ENCODE results near the gene DDX59.
A peak's percentile ranks its signal among the peaks of the same experiment; 100 is the strongest.

Gene DDX59

DNA sequence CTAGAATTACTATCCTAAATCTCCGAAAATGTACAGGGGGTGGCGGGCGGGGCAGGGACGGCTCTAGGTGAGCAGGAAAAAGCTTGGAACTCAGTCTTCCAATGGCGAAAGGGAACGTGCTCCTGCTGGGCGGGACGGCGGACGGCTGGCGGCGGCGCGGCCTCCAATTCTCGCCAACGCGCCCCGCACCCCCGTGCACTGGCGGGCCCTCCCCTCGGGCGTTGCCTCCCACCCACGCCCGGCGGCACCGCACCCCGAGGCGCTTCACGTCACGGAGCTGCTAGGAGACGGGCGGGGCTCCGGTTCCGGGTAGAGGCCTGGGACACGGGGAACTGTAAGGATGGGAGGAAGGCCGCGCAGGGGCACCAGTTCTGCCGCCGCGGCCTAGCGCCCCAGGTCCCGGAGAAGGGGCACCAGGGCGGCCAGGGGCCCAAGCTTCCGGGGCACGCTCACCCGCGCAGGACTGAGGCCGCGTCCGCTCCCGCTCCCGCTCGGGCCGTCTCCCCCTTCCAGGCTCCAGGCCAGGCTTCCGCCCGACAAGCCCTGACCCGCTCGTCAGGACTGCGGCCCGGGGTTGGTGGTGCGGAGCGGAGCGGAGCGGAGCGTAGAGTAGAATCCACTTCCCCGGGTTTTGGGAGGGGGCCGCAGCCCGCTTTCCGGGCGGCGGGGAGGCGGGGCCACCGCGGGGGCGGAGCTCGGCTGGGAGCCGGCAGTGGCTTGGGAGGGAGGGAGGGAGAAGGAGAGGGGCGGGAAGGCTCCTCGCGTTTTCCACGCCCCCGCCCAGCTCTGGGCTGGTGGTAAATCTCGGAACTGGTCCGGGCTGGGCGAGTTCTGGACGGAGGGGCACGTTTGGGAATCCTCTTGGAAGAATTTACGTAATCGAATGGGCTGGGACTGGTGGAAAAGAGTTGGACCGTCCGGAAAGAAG is at the start of gene DDX59:
Gene DDX59, minus strand, starts transcription at position 594 of the 928 bp plus-strand sequence. CDS start 3,167 bp downstream, outside the sequence.
- ChIA-PET CTCF (interaction anchor here (0.6 to 1.6 kb wide), 4 partner anchors 48 to 522 kb away, joined by 3 to 12 read pairs (median 8); partner anchors contain the start of gene KIF14), POLR2A (interaction anchor here (0.6 to 2.9 kb wide), 29 partner anchors 9 to 592 kb away, joined by 3 to 35 read pairs (median 4); partner anchors contain the start of genes CAMSAP2 and KIF14)
- H3K4me1 ChIP-seq (ENCODE audit: control insufficient read depth, insufficient read depth, low read length): peaks cover 3% of the 10 kb centered on the region; the same call in 1 of the 2 replicates
- TF ChIP-seq ZNF16 (tag by site-specific recombination; IDR thresholded peaks at IDR 0.05; ENCODE audit: low read depth): no peak
- no peak for TF ChIP-seq HOXA7 (CRISPR knock-in tag; IDR thresholded peaks at IDR 0.05; ENCODE audit: borderline replicate concordance)
- no peak for TF ChIP-seq SALL2 (tag by site-specific recombination; IDR thresholded peaks at IDR 0.05; ENCODE audit: borderline replicate concordance)
- no peak for TF ChIP-seq ZNF677 (tag by site-specific recombination; IDR thresholded peaks at IDR 0.05)
- TF ChIP-seq, protein P1, sequence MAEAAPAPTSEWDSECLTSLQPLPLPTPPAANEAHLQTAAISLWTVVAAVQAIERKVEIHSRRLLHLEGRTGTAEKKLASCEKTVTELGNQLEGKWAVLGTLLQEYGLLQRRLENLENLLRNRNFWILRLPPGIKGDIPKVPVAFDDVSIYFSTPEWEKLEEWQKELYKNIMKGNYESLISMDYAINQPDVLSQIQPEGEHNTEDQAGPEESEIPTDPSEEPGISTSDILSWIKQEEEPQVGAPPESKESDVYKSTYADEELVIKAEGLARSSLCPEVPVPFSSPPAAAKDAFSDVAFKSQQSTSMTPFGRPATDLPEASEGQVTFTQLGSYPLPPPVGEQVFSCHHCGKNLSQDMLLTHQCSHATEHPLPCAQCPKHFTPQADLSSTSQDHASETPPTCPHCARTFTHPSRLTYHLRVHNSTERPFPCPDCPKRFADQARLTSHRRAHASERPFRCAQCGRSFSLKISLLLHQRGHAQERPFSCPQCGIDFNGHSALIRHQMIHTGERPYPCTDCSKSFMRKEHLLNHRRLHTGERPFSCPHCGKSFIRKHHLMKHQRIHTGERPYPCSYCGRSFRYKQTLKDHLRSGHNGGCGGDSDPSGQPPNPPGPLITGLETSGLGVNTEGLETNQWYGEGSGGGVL (tag by site-specific recombination; IDR thresholded peaks at IDR 0.05): peak; percentile 84
- TF ChIP-seq ZNF596 (tag by site-specific recombination; IDR thresholded peaks at IDR 0.05): 0 out of 2 replicates have a peak, but pooled peaks have one; percentile 13
- TF ChIP-seq, protein P2, sequence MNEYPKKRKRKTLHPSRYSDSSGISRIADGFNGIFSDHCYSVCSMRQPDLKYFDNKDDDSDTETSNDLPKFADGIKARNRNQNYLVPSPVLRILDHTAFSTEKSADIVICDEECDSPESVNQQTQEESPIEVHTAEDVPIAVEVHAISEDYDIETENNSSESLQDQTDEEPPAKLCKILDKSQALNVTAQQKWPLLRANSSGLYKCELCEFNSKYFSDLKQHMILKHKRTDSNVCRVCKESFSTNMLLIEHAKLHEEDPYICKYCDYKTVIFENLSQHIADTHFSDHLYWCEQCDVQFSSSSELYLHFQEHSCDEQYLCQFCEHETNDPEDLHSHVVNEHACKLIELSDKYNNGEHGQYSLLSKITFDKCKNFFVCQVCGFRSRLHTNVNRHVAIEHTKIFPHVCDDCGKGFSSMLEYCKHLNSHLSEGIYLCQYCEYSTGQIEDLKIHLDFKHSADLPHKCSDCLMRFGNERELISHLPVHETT (tag by site-specific recombination; IDR thresholded peaks at IDR 0.05): peak; percentile 14; the same call in 1 of the 2 replicates
- TF ChIP-seq, protein P3, sequence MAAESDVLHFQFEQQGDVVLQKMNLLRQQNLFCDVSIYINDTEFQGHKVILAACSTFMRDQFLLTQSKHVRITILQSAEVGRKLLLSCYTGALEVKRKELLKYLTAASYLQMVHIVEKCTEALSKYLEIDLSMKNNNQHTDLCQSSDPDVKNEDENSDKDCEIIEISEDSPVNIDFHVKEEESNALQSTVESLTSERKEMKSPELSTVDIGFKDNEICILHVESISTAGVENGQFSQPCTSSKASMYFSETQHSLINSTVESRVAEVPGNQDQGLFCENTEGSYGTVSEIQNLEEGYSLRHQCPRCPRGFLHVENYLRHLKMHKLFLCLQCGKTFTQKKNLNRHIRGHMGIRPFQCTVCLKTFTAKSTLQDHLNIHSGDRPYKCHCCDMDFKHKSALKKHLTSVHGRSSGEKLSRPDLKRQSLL (tag by site-specific recombination; IDR thresholded peaks at IDR 0.05): peak; percentile 59
- peak; percentile 53 for TF ChIP-seq YY1 (tag by site-specific recombination; IDR thresholded peaks at IDR 0.05)
- TF ChIP-seq KLF8 (tag by site-specific recombination; IDR thresholded peaks at IDR 0.05): peak; percentile 94
- TF ChIP-seq, protein P4, sequence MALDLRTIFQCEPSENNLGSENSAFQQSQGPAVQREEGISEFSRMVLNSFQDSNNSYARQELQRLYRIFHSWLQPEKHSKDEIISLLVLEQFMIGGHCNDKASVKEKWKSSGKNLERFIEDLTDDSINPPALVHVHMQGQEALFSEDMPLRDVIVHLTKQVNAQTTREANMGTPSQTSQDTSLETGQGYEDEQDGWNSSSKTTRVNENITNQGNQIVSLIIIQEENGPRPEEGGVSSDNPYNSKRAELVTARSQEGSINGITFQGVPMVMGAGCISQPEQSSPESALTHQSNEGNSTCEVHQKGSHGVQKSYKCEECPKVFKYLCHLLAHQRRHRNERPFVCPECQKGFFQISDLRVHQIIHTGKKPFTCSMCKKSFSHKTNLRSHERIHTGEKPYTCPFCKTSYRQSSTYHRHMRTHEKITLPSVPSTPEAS (tag by site-specific recombination; IDR thresholded peaks at IDR 0.05): peak; percentile 30; the same call in 1 of the 2 replicates
- peak; percentile 25 for TF ChIP-seq ZNF510 (tag by site-specific recombination; IDR thresholded peaks at IDR 0.05; ENCODE audit: insufficient replicate concordance)
- TF ChIP-seq ZNF175 (tag by site-specific recombination; IDR thresholded peaks at IDR 0.05): no peak
- TF ChIP-seq, protein P5, sequence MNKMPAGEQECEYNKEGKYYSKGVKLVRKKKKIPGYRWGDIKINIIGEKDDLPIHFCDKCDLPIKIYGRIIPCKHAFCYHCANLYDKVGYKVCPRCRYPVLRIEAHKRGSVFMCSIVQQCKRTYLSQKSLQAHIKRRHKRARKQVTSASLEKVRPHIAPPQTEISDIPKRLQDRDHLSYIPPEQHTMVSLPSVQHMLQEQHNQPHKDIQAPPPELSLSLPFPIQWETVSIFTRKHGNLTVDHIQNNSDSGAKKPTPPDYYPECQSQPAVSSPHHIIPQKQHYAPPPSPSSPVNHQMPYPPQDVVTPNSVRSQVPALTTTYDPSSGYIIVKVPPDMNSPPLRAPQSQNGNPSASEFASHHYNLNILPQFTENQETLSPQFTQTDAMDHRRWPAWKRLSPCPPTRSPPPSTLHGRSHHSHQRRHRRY (tag by site-specific recombination; IDR thresholded peaks at IDR 0.05): no peak
- TF ChIP-seq, protein P6, sequence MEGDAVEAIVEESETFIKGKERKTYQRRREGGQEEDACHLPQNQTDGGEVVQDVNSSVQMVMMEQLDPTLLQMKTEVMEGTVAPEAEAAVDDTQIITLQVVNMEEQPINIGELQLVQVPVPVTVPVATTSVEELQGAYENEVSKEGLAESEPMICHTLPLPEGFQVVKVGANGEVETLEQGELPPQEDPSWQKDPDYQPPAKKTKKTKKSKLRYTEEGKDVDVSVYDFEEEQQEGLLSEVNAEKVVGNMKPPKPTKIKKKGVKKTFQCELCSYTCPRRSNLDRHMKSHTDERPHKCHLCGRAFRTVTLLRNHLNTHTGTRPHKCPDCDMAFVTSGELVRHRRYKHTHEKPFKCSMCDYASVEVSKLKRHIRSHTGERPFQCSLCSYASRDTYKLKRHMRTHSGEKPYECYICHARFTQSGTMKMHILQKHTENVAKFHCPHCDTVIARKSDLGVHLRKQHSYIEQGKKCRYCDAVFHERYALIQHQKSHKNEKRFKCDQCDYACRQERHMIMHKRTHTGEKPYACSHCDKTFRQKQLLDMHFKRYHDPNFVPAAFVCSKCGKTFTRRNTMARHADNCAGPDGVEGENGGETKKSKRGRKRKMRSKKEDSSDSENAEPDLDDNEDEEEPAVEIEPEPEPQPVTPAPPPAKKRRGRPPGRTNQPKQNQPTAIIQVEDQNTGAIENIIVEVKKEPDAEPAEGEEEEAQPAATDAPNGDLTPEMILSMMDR (tag by site-specific recombination; IDR thresholded peaks at IDR 0.05): peak; percentile 45
- peak; percentile 100 for TF ChIP-seq ZBTB20 (tag by site-specific recombination; IDR thresholded peaks at IDR 0.05)
- TF ChIP-seq ZNF707 (tag by site-specific recombination; IDR thresholded peaks at IDR 0.05): no peak
- TF ChIP-seq ZNF10 (tag by site-specific recombination; IDR thresholded peaks at IDR 0.05): peak; percentile 66; the same call in 1 of the 2 replicates
- no peak for TF ChIP-seq ZNF426 (tag by site-specific recombination; IDR thresholded peaks at IDR 0.05)
- TF ChIP-seq GFI1B (tag by site-specific recombination; IDR thresholded peaks at IDR 0.05): no peak
- peak; percentile 75 for TF ChIP-seq ZNF660 (tag by site-specific recombination; IDR thresholded peaks at IDR 0.05)
- no peak for TF ChIP-seq ZNF544 (tag by site-specific recombination; IDR thresholded peaks at IDR 0.05)
- 0 out of 2 replicates have a peak, but pooled peaks have one; percentile 6 for TF ChIP-seq FEZF1 (tag by site-specific recombination; IDR thresholded peaks at IDR 0.05)
- TF ChIP-seq, protein P7, sequence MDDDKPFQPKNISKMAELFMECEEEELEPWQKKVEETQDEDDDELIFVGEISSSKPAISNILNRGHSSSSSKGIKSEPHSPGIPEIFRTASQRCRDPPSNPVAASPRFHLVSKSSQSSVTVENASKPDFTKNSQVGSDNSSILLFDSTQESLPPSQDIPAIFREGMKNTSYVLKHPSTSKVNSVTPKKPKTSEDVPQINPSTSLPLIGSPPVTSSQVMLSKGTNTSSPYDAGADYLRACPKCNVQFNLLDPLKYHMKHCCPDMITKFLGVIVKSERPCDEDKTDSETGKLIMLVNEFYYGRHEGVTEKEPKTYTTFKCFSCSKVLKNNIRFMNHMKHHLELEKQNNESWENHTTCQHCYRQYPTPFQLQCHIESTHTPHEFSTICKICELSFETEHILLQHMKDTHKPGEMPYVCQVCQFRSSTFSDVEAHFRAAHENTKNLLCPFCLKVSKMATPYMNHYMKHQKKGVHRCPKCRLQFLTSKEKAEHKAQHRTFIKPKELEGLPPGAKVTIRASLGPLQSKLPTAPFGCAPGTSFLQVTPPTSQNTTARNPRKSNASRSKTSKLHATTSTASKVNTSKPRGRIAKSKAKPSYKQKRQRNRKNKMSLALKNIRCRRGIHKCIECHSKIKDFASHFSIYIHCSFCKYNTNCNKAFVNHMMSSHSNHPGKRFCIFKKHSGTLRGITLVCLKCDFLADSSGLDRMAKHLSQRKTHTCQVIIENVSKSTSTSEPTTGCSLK (tag by site-specific recombination; IDR thresholded peaks at IDR 0.05): no peak
- TF ChIP-seq REPIN1 (tag by site-specific recombination; IDR thresholded peaks at IDR 0.05; ENCODE audit: low read depth): peak; percentile 67; the same call in 1 of the 2 replicates

More for the DNA sequence above, at the start of gene DDX59:
- no peaks in the 10 kb centered on the region for H3K9me3 ChIP-seq (ENCODE audit: control insufficient read depth, insufficient read depth, low read depth, low read length)
- peaks cover 8 to 13% of the 10 kb centered on the region in 2 experiments; a peak in 2 of 3 replicates for H3K36me3 ChIP-seq (ENCODE audit: control insufficient read depth in 2 of 2, insufficient read depth in 1 of 2, low read length in 2 of 2)
- H3K27ac ChIP-seq (ENCODE audit: extremely low read depth, low read depth, low read length): peak within 1 kb of the TSS; percentile 98
- H3K4me3 ChIP-seq (ENCODE audit: low read depth, low read length): peak within 1 kb of the TSS; percentile 98
